GM23338 (cell line): Measurements from ENCODE around the gene DECR2. TPM values are rescaled to one million over a fixed set of nuclear protein-coding genes. Genes with fewer than 3 reads are reported as not detected.

ENCODE experiments used
- ATAC-seq: fragments of 200-7000 bp; cut with Tn5 transposase; 3 replicates; pipeline ENCODE4 v1.9.1; 2020
- DNase-seq: peaks from one replicate; pipeline ENCODE4 v3.0.0-alpha.2; 2015; ENCODE audit warnings: low spot score
- H2AFZ ChIP-seq: fragments of 200-600 bp; sonication (generic); 2 replicates; pipeline ENCODE4 v1.8.0; 2016; ENCODE audit warnings: antibody characterized with exemption, mild to moderate bottlenecking, moderate library complexity
- H3F3A ChIP-seq: fragments of 200-600 bp; sonication (generic); replicated peaks from 2 replicates; pipeline ENCODE4 v1.8.0; 2017; ENCODE audit warnings: antibody characterized with exemption, mixed run types, low read depth
- H3K27ac ChIP-seq: fragments of 200-600 bp; sonication (generic); 2 replicates; pipeline ENCODE4 v1.6.1; 2016; ENCODE audit warnings: low read depth
- H3K27me3 ChIP-seq: fragments of 200-600 bp; sonication (generic); 2 replicates; pipeline ENCODE4 v1.8.0; 2016; ENCODE audit warnings: mild to moderate bottlenecking, mixed run types, moderate library complexity; ENCODE audit not compliant: insufficient read depth
- H3K36me3 ChIP-seq: fragments of 200-600 bp; sonication (generic); 2 replicates; pipeline ENCODE4 v1.8.0; 2016; ENCODE audit warnings: mild to moderate bottlenecking; ENCODE audit not compliant: insufficient read depth
- H3K4me1 ChIP-seq: fragments of 200-600 bp; sonication (generic); 2 replicates; pipeline ENCODE4 v1.8.0; 2016; ENCODE audit warnings: mild to moderate bottlenecking, moderate library complexity; ENCODE audit not compliant: insufficient read depth
- H3K4me2 ChIP-seq: fragments of 200-600 bp; sonication (generic); 2 replicates; pipeline ENCODE4 v1.7.1; 2017; ENCODE audit warnings: mixed run types
- H3K4me3 ChIP-seq: fragments of 200-600 bp; sonication (generic); 2 replicates; pipeline ENCODE4 v1.6.1; 2016; ENCODE audit warnings: mixed run types
- H3K79me2 ChIP-seq: fragments of 200-600 bp; sonication (generic); replicated peaks from 2 replicates; pipeline ENCODE4 v1.8.0; 2017; ENCODE audit warnings: mild to moderate bottlenecking; ENCODE audit not compliant: insufficient read depth
- H3K9me2 ChIP-seq: fragments of 200-600 bp; sonication (generic); 2 replicates; pipeline ENCODE4 v1.8.0; 2017; ENCODE audit not compliant: insufficient read depth
- H4K20me1 ChIP-seq: fragments of 200-600 bp; sonication (generic); replicated peaks from 2 replicates; pipeline ENCODE4 v1.8.0; 2017; ENCODE audit warnings: mild to moderate bottlenecking; ENCODE audit not compliant: insufficient read depth
- H3K27ac Mint-ChIP-seq: 2 replicates; pipeline ENCODE4 v1.8.0; 2020; ENCODE audit warnings: inconsistent platforms, mild to moderate bottlenecking, moderate library complexity, mixed read lengths
- H3K27me3 Mint-ChIP-seq: 3 replicates; pipeline ENCODE4 v1.8.0; 2022; ENCODE audit warnings: low read depth, mild to moderate bottlenecking, moderate library complexity, mixed read lengths, inconsistent platforms; ENCODE audit not compliant: insufficient read depth, poor library complexity
- H3K36me3 Mint-ChIP-seq: 3 replicates; pipeline ENCODE4 v1.8.0; 2021; ENCODE audit warnings: low read depth, mild to moderate bottlenecking, inconsistent platforms, moderate library complexity, mixed read lengths
- H3K4me1 Mint-ChIP-seq: 3 replicates; pipeline ENCODE4 v1.8.0; 2020; ENCODE audit warnings: mild to moderate bottlenecking, inconsistent platforms, mixed read lengths
- H3K4me3 Mint-ChIP-seq: 3 replicates; pipeline ENCODE4 v1.8.0; 2021; ENCODE audit warnings: moderate library complexity, mild to moderate bottlenecking, inconsistent platforms, mixed read lengths
- H3K9me3 Mint-ChIP-seq: 3 replicates; pipeline ENCODE4 v1.8.0; 2020; ENCODE audit warnings: moderate library complexity, mild to moderate bottlenecking, inconsistent platforms, mixed read lengths
- EZH2 ChIP-seq: fragments of 200-600 bp; sonication (generic); IDR thresholded peaks from one replicate; pipeline ENCODE4 v1.8.0; 2017; ENCODE audit warnings: antibody characterized with exemption, mild to moderate bottlenecking, low read depth; ENCODE audit not compliant: unreplicated experiment
- EZH2phosphoT487 ChIP-seq: fragments of 200-600 bp; sonication (generic); IDR thresholded peaks from one replicate; pipeline ENCODE4 v1.8.1; 2018; ENCODE audit warnings: antibody characterized with exemption; ENCODE audit not compliant: unreplicated experiment
- JUNB ChIP-seq: IDR thresholded peaks from one replicate; pipeline ENCODE4 v1.6.1; 2016; ENCODE audit warnings: antibody characterized with exemption; ENCODE audit not compliant: unreplicated experiment
- POLR2AphosphoS5 ChIP-seq: IDR thresholded peaks from 2 replicates; pipeline ENCODE4 v1.6.1; 2016; ENCODE audit warnings: antibody characterized with exemption, low read depth
- STAT1 ChIP-seq: IDR thresholded peaks from one replicate; pipeline ENCODE4 v1.6.1; 2016; ENCODE audit warnings: antibody characterized with exemption; ENCODE audit not compliant: unreplicated experiment
- polyA plus RNA-seq: library from polyadenylated mRNA; unstranded; fragments of >200 nt; fragmentation: Nextera tagmentation; extraction: Ambion mirVana; gene quantifications from 2 replicates; pipeline ENCODE4 v1.2.1, GENCODE V29; 2016
- total RNA-seq: library from RNA; depleted of rRNA; stranded (reverse); fragments of >200 nt; shearing (Covaris generic); gene quantifications from 2 replicates; pipeline ENCODE4 v1.2.3, GENCODE V29; 2014
- TF ChIP-seq, protein P1 (sequence below): IDR thresholded peaks from one replicate; pipeline ENCODE4 v1.6.1; 2018; ENCODE audit warnings: antibody characterized with exemption; ENCODE audit not compliant: unreplicated experiment
- TF ChIP-seq, protein P2 (sequence below): IDR thresholded peaks from 2 replicates; pipeline ENCODE4 v1.6.1; 2016; ENCODE audit warnings: antibody characterized with exemption
- TF ChIP-seq, protein P3 (sequence below), 2 experiments: fragments of 200-600 bp in 1 of 2; sonication (generic) in 1 of 2; conservative IDR thresholded peaks; 2 replicates each; pipeline versions ENCODE4 v1.5.1 to v1.6.1; 2016 to 2017; ENCODE audit warnings: antibody characterized with exemption in 2 of 2, low read depth in 2 of 2, mild to moderate bottlenecking in 2 of 2, moderate library complexity in 1 of 2

The DECR2 gene
- total and polyA plus RNA-seq, 2 experiments from 2014 or later = 20.3 to 26.9 TPM

DNA sequence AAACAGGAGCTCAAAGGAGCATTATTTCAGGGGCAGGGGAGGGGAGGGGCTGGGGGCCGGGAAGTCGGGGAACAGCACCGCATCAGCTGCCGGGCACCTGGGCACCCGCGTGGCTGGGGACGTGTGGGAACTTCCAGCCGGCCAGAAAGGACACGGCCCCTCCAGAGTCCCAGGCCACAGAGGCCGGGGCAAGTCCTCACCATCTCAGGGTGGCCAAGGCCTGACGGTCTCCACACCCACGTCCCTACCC is 21.0 kb upstream of the DECR2 start (continued):
- TF ChIP-seq JUNB (no peak), POLR2AphosphoS5 (no peak), EZH2phosphoT487 (no peak), EZH2 (no peak)
- TF ChIP-seq, protein P1, sequence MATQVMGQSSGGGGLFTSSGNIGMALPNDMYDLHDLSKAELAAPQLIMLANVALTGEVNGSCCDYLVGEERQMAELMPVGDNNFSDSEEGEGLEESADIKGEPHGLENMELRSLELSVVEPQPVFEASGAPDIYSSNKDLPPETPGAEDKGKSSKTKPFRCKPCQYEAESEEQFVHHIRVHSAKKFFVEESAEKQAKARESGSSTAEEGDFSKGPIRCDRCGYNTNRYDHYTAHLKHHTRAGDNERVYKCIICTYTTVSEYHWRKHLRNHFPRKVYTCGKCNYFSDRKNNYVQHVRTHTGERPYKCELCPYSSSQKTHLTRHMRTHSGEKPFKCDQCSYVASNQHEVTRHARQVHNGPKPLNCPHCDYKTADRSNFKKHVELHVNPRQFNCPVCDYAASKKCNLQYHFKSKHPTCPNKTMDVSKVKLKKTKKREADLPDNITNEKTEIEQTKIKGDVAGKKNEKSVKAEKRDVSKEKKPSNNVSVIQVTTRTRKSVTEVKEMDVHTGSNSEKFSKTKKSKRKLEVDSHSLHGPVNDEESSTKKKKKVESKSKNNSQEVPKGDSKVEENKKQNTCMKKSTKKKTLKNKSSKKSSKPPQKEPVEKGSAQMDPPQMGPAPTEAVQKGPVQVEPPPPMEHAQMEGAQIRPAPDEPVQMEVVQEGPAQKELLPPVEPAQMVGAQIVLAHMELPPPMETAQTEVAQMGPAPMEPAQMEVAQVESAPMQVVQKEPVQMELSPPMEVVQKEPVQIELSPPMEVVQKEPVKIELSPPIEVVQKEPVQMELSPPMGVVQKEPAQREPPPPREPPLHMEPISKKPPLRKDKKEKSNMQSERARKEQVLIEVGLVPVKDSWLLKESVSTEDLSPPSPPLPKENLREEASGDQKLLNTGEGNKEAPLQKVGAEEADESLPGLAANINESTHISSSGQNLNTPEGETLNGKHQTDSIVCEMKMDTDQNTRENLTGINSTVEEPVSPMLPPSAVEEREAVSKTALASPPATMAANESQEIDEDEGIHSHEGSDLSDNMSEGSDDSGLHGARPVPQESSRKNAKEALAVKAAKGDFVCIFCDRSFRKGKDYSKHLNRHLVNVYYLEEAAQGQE = no peak

DNA sequence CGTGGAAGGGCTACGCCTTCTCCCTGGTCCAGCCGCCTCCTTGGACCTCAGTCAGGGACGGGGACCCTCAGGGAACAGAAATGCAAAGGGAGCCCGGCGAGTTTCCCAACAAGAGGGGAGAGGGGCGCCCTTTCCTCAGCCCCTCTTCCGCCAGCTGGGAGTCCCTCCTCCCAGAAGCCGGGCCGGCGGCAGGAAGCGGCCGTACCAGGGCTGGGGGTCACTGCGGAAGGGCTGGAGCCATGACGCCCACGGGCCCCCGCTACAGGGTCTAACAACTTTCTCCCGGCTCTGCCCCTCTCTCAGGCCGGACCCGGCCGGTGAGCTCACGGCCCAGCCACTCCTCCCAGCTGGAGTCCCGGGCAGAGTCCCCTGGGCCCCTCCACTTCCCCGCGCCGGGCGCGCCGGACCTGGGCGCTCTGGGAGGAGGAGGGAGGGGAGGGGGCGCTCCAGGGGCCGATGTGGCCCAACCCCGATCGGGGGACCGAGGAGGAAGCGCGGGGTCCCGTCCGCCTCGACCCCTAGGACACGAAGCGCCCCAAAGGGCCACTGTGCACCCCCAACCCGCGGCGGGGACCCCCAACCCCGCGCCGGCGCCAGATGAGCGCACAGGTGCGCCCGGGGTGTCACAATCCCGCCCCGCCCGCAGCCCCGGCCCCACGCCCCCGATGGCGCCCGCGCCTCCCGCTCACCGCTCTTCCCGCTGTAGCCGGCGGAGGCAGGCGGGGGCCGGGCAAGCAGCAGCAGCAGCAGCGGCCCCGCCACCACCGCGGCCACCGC is 20.5 kb upstream of the DECR2 start:
- no peak overlapping the region for H3K27ac ChIP-seq
- peaks cover 32% of the 10 kb centered on the region for H3F3A ChIP-seq
- Mint-ChIP-seq H3K36me3 (peaks cover 10% of the 10 kb centered on the region; the same call in 2 of the 3 replicates), H3K9me3 (no peaks in the 10 kb centered on the region; the same call in 2 of the 3 replicates), H3K4me3 (peak overlapping the region; percentile 83), H3K27me3 (peaks cover 30% of the 10 kb centered on the region), H3K4me1 (peaks cover 28% of the 10 kb centered on the region), H3K27ac (no peak overlapping the region)
- H3K9me2 ChIP-seq = no peaks in the 10 kb centered on the region
- peak overlapping the region; percentile 90 for H3K4me2 ChIP-seq
- ATAC-seq = peak; percentile 4
- H3K4me1 ChIP-seq = peaks cover 38% of the 10 kb centered on the region
- H3K27me3 ChIP-seq = no peaks in the 10 kb centered on the region
- peaks cover 3% of the 10 kb centered on the region; the same call in 1 of the 2 replicates for H3K36me3 ChIP-seq
- peaks cover 29% of the 10 kb centered on the region for H3K79me2 ChIP-seq
- peak; percentile 59 for DNase-seq
- H3K4me3 ChIP-seq = peak overlapping the region; percentile 95
- peaks cover 5% of the 10 kb centered on the region for H4K20me1 ChIP-seq
- TF ChIP-seq, protein P2, sequence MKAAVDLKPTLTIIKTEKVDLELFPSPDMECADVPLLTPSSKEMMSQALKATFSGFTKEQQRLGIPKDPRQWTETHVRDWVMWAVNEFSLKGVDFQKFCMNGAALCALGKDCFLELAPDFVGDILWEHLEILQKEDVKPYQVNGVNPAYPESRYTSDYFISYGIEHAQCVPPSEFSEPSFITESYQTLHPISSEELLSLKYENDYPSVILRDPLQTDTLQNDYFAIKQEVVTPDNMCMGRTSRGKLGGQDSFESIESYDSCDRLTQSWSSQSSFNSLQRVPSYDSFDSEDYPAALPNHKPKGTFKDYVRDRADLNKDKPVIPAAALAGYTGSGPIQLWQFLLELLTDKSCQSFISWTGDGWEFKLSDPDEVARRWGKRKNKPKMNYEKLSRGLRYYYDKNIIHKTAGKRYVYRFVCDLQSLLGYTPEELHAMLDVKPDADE = peak; percentile 60
- TF ChIP-seq, protein P3, sequence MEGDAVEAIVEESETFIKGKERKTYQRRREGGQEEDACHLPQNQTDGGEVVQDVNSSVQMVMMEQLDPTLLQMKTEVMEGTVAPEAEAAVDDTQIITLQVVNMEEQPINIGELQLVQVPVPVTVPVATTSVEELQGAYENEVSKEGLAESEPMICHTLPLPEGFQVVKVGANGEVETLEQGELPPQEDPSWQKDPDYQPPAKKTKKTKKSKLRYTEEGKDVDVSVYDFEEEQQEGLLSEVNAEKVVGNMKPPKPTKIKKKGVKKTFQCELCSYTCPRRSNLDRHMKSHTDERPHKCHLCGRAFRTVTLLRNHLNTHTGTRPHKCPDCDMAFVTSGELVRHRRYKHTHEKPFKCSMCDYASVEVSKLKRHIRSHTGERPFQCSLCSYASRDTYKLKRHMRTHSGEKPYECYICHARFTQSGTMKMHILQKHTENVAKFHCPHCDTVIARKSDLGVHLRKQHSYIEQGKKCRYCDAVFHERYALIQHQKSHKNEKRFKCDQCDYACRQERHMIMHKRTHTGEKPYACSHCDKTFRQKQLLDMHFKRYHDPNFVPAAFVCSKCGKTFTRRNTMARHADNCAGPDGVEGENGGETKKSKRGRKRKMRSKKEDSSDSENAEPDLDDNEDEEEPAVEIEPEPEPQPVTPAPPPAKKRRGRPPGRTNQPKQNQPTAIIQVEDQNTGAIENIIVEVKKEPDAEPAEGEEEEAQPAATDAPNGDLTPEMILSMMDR (conservative IDR thresholded peaks at IDR 0.05; ENCODE audit: low read depth in 2 of 2) = 0 out of 4 replicates have a peak, but pooled peaks of 1 of the 2 experiments have one; percentile 1
- TF ChIP-seq STAT1 = no peak
- no peak overlapping the region for H2AFZ ChIP-seq
